Embryonic facial prominence (tissue), 1 donor: ENCODE measurements around the gene MYOF.
"Not testable (repeated sequence)": the region's sequence is repeated elsewhere in the genome, so short reads cannot be mapped to it uniquely, and the experiment has no call there.

Source experiments
- DNase-seq: peaks from one replicate; pipeline ENCODE4 v3.0.0-alpha.2; 2016; ENCODE audit errors: extremely low spot score

Gene MYOF

GRCh38 chr10:93392121-93392520, 90.0 kb downstream of the MYOF start:
- DNase-seq, result no peak

- no peak for DNase-seq
Measured at GRCh38 chr10:93390306-93391090, 91.6 kb downstream of the MYOF start.

- no peak for DNase-seq
Measured at GRCh38 chr10:93386631-93387369, 95.3 kb downstream of the MYOF start.

GRCh38 chr10:93385345-93385744, 96.8 kb downstream of the MYOF start:
- no peak for DNase-seq

- no peak for DNase-seq
Measured at GRCh38 chr10:93384006-93384405, 98.1 kb downstream of the MYOF start.

GRCh38 chr10:93383562-93383981, 98.6 kb downstream of the MYOF start:
- no peak for DNase-seq

- no peak for DNase-seq
Measured at GRCh38 chr10:93379731-93380575, 102.2 kb downstream of the MYOF start.

- DNase-seq, result no peak
Measured at GRCh38 chr10:93378997-93379730, 103.0 kb downstream of the MYOF start.

GRCh38 chr10:93378039-93378438, 104.1 kb downstream of the MYOF start:
- no peak for DNase-seq

- peak; percentile 70 for DNase-seq
Measured at GRCh38 chr10:93376372-93377293, 105.5 kb downstream of the MYOF start.

- DNase-seq, result no peak
Measured at GRCh38 chr10:93370961-93371360, 111.2 kb downstream of the MYOF start.

GRCh38 chr10:93369588-93370164, 112.5 kb downstream of the MYOF start:
- no peak for DNase-seq

GRCh38 chr10:93368210-93368609, 113.9 kb downstream of the MYOF start:
- no peak for DNase-seq

GRCh38 chr10:93367664-93368063, 114.5 kb downstream of the MYOF start:
- no peak for DNase-seq

- no peak for DNase-seq
Measured at GRCh38 chr10:93364966-93365365, 117.2 kb downstream of the MYOF start.

GRCh38 chr10:93363891-93364648, 118.1 kb downstream of the MYOF start:
- no peak for DNase-seq

- DNase-seq, result not testable (repeated sequence)
Measured at GRCh38 chr10:93358398-93358797, 123.7 kb downstream of the MYOF start.

- DNase-seq, result no peak
Measured at GRCh38 chr10:93357680-93358079, 124.5 kb downstream of the MYOF start.

GRCh38 chr10:93356516-93356915, 125.6 kb downstream of the MYOF start:
- no peak for DNase-seq
